BJ (cell line): ENCODE data around the gene PHLDB1. TPM values are rescaled to one million over a fixed set of nuclear protein-coding genes. Genes with fewer than 3 reads are reported as not detected.

Source experiments
- CTCF ChIA-PET: fragments of 350-600 bp; formaldehyde crosslinking; extraction: SDS; loops from one replicate; lab custom pipeline; 2021; ENCODE audit warnings: antibody characterized with exemption, inconsistent platforms; lab: Yijun Ruan, JAX
- POLR2A ChIA-PET: fragments of 300-600 bp; sonication (Branson Sonifier 250); formaldehyde crosslinking; extraction: SDS; loops from one replicate; lab custom pipeline; 2021; ENCODE audit warnings: antibody characterized with exemption; lab: Charles Lee
- DNase-seq: peaks from one replicate; pipeline ENCODE4 v3.0.0-alpha.2; 2011; ENCODE audit warnings: low read depth
- H3K27me3 ChIP-seq: 2 replicates; pipeline ENCODE4 v1.6.0; 2011; ENCODE audit warnings: low read length; ENCODE audit not compliant: control insufficient read depth, insufficient read depth
- H3K36me3 ChIP-seq: 2 replicates; pipeline ENCODE4 v1.5.1; 2011; ENCODE audit warnings: low read length; ENCODE audit not compliant: control insufficient read depth, insufficient read depth
- H3K4me3 ChIP-seq: 2 replicates; pipeline ENCODE4 v1.5.1; 2011; ENCODE audit warnings: low read depth, mild to moderate bottlenecking, control low read depth, low read length
- CTCF ChIP-seq: IDR thresholded peaks from 2 replicates; pipeline ENCODE4 v1.5.1; 2011; ENCODE audit warnings: low read depth, mild to moderate bottlenecking, control low read depth, inconsistent platforms, low read length, moderate library complexity; ENCODE audit not compliant: insufficient read depth
- polyA plus RNA-seq: library from polyadenylated mRNA; depleted of rRNA; stranded (reverse); fragments of >200 nt; gene quantifications from 2 replicates; pipeline ENCODE4 v1.2.3, GENCODE V29; 2011

The PHLDB1 gene
- polyA plus RNA-seq, 1 experiment: 74.7 TPM

DNA sequence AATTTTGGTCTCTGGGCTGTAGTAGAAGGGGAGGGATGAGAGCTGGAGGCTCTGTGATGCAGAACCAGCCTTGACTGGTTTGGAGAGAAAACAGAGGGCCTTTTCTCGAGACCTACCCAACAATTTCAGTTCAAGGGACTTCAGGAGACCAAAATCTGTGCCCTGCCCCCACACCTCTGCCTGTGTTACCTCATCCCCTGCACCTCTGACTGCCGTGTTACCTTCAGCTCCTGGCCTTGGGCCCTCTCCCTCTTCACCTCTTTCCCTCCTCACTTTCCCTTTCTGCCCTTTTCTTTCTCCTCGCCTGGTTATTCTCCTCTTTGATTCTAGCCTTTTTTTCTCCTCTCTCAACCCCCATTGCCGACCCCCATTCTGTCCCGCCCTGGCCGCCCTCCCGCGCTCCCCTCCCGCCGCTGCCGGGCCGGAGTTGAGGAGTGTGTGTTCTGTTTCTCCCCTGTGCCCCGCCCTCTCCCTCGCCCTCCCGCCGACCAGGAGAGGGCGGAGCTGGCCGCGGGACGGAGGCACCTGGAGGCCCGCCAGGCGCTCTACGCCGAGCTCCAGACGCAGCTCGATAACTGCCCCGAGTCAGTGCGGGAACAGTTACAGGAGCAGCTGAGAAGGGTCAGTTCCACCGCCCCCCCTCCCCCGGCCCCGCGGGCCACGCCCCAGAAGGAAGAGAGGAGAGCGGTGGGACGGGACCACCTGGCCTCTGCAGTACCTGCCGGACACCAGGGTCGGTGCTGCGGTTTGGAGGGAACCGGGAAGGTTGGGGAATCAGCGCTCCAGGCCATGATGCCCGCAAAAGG lies 27.2 kb downstream of the PHLDB1 start:
- Histone ChIP-seq H3K36me3 (peaks cover 51% of the 10 kb centered on the region), H3K4me3 (no peak overlapping the region), H3K27me3 (no peaks in the 10 kb centered on the region)
- POLR2A ChIA-PET: interaction anchor here (0.6 kb wide), 1 partner anchor 10 kb away, joined by 6 read pairs; no protein-coding TSS in a partner anchor
- CTCF ChIA-PET: interaction anchor here (0.7 to 4.6 kb wide), 8 partner anchors 10 to 40 kb away, joined by 3 to 18 read pairs (median 4); no protein-coding TSS in a partner anchor
- TF ChIP-seq CTCF: peak; percentile 32; the same call in 1 of the 2 replicates
- no peak for DNase-seq

DNA sequence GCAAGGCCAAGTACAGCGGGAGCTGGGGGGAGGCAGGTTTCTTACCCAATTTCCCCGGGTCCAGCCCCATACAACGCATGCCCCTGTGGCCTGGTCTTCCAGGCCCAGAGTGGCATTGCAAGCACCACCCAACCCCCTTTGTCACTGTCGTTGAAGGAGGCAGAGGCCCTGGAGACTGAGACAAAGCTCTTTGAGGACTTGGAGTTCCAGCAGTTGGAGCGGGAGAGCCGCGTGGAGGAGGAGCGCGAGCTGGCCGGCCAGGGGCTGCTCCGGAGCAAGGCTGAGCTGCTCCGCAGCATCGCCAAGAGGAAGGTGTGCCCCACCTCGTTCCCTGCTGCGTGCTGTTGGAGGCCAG lies 27.8 kb downstream of the PHLDB1 start:
- DNase-seq: no peak
- ChIA-PET POLR2A (interaction anchor here (0.6 kb wide), 1 partner anchor 11 kb away, joined by 6 read pairs; no protein-coding TSS in a partner anchor), CTCF (interaction anchor here (0.7 to 4.6 kb wide), 11 partner anchors 11 to 40 kb away, joined by 3 to 18 read pairs (median 4); no protein-coding TSS in a partner anchor)
- Histone ChIP-seq H3K36me3 (peaks cover 54% of the 10 kb centered on the region), H3K27me3 (no peaks in the 10 kb centered on the region), H3K4me3 (no peak overlapping the region)
- no peak for TF ChIP-seq CTCF

- Histone ChIP-seq H3K27me3 (no peaks in the 10 kb centered on the region), H3K36me3 (peaks cover 56% of the 10 kb centered on the region), H3K4me3 (no peak overlapping the region)
- TF ChIP-seq CTCF: no peak
- no peak for DNase-seq
- CTCF ChIA-PET: interaction anchor here (0.8 to 4.6 kb wide), 7 partner anchors 11 to 41 kb away, joined by 3 to 18 read pairs (median 7); no protein-coding TSS in a partner anchor
- POLR2A ChIA-PET: no interaction called here
Observed at GRCh38 chr11:118635642-118636041, 28.2 kb downstream of the PHLDB1 start.

DNA sequence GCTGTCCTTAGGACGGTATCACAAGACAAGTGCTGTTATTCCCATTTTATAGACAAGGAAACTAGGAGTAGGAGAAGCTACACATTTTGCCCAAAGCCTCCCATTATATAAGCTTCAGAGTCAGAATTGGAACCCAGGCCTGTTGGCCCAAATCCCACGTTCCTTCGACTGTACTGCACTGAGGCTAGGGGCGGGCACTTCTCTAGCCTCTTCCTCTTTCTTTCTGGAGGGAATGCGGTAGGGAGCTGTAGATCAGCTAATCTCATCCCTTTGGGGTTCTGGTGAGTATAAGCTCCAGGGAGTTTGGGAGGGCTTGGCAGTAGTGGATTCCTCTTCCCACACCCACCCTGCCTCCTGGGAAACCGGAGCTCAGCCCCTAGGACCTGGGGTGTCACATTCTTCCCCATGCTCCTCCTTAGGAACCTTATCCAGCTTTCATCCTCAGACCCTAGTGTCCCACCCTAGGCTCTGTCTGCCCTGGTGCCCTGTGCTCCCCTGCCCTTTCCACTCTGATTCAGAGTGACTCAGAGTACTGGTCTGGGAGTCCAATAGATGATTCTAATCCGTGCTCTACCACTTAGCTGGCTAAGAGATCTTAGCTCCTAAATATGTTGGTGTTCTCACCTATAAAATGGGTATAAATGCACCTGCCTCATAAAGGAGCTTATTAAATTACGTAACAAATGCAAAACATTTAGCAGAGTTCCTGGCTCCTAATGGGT lies 29.3 kb downstream of the PHLDB1 start:
- H3K36me3 ChIP-seq: peaks cover 58% of the 10 kb centered on the region
- CTCF ChIA-PET: interaction anchor here (1.0 to 4.6 kb wide), 6 partner anchors 19 to 42 kb away, joined by 3 to 18 read pairs (median 6); no protein-coding TSS in a partner anchor
- POLR2A ChIA-PET: interaction anchor here (0.7 kb wide), 1 partner anchor 15 kb away, joined by 3 read pairs; no protein-coding TSS in a partner anchor
- no peaks in the 10 kb centered on the region for H3K27me3 ChIP-seq
- no peak overlapping the region for H3K4me3 ChIP-seq
- TF ChIP-seq CTCF: no peak
- no peak for DNase-seq

- CTCF ChIA-PET: interaction anchor here (0.8 kb wide), 1 partner anchor 21 kb away, joined by 3 read pairs; no protein-coding TSS in a partner anchor
- peaks cover 63% of the 10 kb centered on the region for H3K36me3 ChIP-seq
Observed at GRCh38 chr11:118638726-118639125, 31.3 kb downstream of the PHLDB1 start.

More at GRCh38 chr11:118638726-118639125, 31.3 kb downstream of the PHLDB1 start:
- Histone ChIP-seq H3K27me3 (no peaks in the 10 kb centered on the region), H3K4me3 (no peak overlapping the region)
- no peak for DNase-seq
- POLR2A ChIA-PET: no interaction called here
- no peak for TF ChIP-seq CTCF
